Measurements from ENCODE around the gene BRCC3. TPM values are rescaled to one million over a fixed set of nuclear protein-coding genes. Genes with fewer than 3 reads are reported as not detected.

The BRCC3 gene
- total and polyA plus RNA-seq, 2 of the 13 experiments (the other 11 are each of a cell fraction or from before 2014, with no cell fraction given): 19.8 to 24.3 TPM

- TF ChIP-seq YEATS4 (CRISPR knock-in tag; IDR thresholded peaks at IDR 0.05; ENCODE audit: borderline replicate concordance): peak; percentile 76; the same call in 1 of the 2 replicates
- TF ChIP-seq GMEB2 (CRISPR knock-in tag; IDR thresholded peaks at IDR 0.05; ENCODE audit: low read depth): no peak
Measured at GRCh38 chrX:155026727-155027508, 44.4 kb upstream of the BRCC3 start, which contains the start of gene FUNDC2 (continued).

- POLR2A ChIA-PET: interaction anchor here (1.1 to 1.4 kb wide), 5 partner anchors 20 to 189 kb away, joined by 4 to 15 read pairs (median 7); partner anchors contain the start of gene VBP1
- Histone ChIP-seq H3K79me2 (ENCODE audit: insufficient read depth, low read length) (peaks cover 31% of the 10 kb centered on the region), H3K4me1 (ENCODE audit: insufficient read depth, low read length) (peaks cover 33% of the 10 kb centered on the region; the same call in 1 of the 2 replicates), H3K36me3 (replicated peaks in 1 of 2; ENCODE audit: control insufficient read depth in 1 of 2, insufficient read depth in 2 of 2, low read length in 2 of 2) (no peaks in the 10 kb centered on the region), H4K20me1 (ENCODE audit: insufficient read depth, low read length) (no peaks in the 10 kb centered on the region), H3K9me3 (ENCODE audit: low read length) (no peaks in the 10 kb centered on the region), H3K27ac (ENCODE audit: extremely low read length, insufficient read depth, low read length) (peak overlapping the region; percentile 97), H3K4me2 (ENCODE audit: low read depth, low read length) (peak overlapping the region; percentile 73), H3K27me3 (ENCODE audit: control insufficient read depth in 1 of 2, insufficient read depth in 2 of 2, low read length in 2 of 2) (no peaks in the 10 kb centered on the region; a peak in 1 of 5 replicates), H3K9ac (ENCODE audit: insufficient read depth, low read depth, low read length) (peak overlapping the region; percentile 89), H2AFZ (ENCODE audit: low read length) (no peak overlapping the region), H3K4me3 (replicated peaks in 1 of 3; ENCODE audit: insufficient read depth in 1 of 3, low read depth in 2 of 3, low read length in 3 of 3) (peak overlapping the region; percentile 63 to 89 (median 78))
- TF ChIP-seq CEBPG (CRISPR knock-in tag; IDR thresholded peaks at IDR 0.05): 0 out of 2 replicates have a peak, but pooled peaks have one; percentile 5
- 0 out of 2 replicates have a peak, but pooled peaks have one; percentile 17 for TF ChIP-seq ZFP82 (CRISPR knock-in tag; IDR thresholded peaks at IDR 0.05; ENCODE audit: borderline replicate concordance)
- TF ChIP-seq PRMT3 (CRISPR knock-in tag; IDR thresholded peaks at IDR 0.05; ENCODE audit: borderline replicate concordance, low read depth): no peak
- TF ChIP-seq PCBP2 (optimal IDR thresholded peaks at IDR 0.05; ENCODE audit: low read depth, low read length, poor library complexity, severe bottlenecking): no peak
- peak; percentile 30 for FAIRE-seq
- TSS peak; percentile 74 for BruUV-seq (replicated peaks)
- WGBS (ENCODE audit: low lambda C conversion rate): under 1% methylated on average over 11 of the region's 14 CpGs
- in situ Hi-C loops (cut with HindIII; ENCODE audit: extremely low pct_ligation_motif_present, low pct_unique_long_range_greater_than_20kb): no loop called here
- DNase-seq (ENCODE audit: low spot score): peak; percentile 11
- intact Hi-C loops (cut with micrococcal nuclease; ENCODE audit: unreplicated experiment): loop anchor here (5.0 kb wide), 1 partner anchor 45 kb away; the partner anchor contains the start of genes BRCC3, CMC4 and MTCP1
- CTCF ChIA-PET (ENCODE audit: low intra/inter-chr PET ratio, low total read pairs): no interaction called here
- ATAC-seq: peak; percentile 8; the same call in 1 of the 3 replicates
Measured at GRCh38 chrX:155027509-155028066, 43.7 kb upstream of the BRCC3 start.

Data from HepG2 (cell line).